ENCODE data around the gene ITGAE. TPM values are rescaled to one million over a fixed set of nuclear protein-coding genes. Genes with fewer than 3 reads are reported as not detected.

The ITGAE gene, protein sequence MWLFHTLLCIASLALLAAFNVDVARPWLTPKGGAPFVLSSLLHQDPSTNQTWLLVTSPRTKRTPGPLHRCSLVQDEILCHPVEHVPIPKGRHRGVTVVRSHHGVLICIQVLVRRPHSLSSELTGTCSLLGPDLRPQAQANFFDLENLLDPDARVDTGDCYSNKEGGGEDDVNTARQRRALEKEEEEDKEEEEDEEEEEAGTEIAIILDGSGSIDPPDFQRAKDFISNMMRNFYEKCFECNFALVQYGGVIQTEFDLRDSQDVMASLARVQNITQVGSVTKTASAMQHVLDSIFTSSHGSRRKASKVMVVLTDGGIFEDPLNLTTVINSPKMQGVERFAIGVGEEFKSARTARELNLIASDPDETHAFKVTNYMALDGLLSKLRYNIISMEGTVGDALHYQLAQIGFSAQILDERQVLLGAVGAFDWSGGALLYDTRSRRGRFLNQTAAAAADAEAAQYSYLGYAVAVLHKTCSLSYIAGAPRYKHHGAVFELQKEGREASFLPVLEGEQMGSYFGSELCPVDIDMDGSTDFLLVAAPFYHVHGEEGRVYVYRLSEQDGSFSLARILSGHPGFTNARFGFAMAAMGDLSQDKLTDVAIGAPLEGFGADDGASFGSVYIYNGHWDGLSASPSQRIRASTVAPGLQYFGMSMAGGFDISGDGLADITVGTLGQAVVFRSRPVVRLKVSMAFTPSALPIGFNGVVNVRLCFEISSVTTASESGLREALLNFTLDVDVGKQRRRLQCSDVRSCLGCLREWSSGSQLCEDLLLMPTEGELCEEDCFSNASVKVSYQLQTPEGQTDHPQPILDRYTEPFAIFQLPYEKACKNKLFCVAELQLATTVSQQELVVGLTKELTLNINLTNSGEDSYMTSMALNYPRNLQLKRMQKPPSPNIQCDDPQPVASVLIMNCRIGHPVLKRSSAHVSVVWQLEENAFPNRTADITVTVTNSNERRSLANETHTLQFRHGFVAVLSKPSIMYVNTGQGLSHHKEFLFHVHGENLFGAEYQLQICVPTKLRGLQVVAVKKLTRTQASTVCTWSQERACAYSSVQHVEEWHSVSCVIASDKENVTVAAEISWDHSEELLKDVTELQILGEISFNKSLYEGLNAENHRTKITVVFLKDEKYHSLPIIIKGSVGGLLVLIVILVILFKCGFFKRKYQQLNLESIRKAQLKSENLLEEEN
- 47.3 TPM for total RNA-seq (2013)
- polyA plus RNA-seq (100 to 1,000 TPM in 1 of 3 donors, 10 to 100 TPM in 2; 66.6 to 102 (median 78.8) TPM), polyA minus RNA-seq (5.1 and 6.0 TPM in 2 replicates), total RNA-seq (1.7 to 20.6 (median 12.8) reads per million in 11 experiments)

DNA sequence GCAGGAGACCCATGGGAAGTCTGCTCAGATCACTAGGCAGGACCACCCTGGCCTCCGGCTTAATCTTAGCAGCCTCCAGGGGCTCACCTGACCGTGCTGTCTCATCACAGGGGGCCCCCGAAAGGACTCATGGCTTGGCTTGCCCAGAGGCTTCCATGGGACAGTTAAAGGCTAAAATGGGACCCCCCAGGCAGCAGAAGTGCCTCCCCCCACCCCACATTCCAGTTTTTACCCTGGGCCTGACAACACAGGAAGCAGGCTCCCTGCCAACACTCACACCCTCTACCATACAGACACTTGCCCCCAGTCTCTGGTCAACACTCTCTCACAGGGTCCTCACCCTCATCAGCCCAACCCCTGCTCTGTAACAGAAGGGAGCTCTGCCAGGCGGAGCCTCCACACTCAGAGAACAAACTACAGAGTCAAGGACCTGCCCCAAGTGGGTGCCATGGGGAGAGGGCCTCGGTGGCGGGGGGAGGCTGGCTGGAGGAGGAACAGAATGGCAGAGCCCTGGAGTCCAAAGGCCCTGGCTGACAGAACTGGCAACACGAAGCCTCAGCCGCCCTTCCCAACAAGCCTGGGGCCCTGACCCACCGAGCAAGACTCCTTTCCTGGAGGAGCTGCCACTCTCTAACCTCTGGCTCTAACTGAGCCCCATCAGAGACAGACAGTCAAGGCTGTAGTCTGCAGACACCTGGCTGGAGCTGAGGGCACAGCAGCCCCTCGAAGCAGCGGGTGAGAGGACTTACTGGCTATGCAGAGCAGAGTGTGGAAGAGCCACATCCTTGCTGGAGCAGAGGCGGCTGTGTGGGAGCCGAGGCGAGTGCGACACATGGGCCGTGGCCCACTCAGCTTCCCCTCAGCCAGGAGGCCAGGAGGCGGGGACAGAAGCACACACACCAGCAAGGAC lies at the start of gene ITGAE:
TSS of gene ITGAE (minus strand) at position 827 of the 910 bp plus-strand sequence. CDS start at position 783, 44 bp downstream.
- Histone ChIP-seq H3K9ac (ENCODE audit: insufficient read depth, low read length, poor library complexity, severe bottlenecking) (peak within 1 kb of the TSS; percentile 7), H4K20me1 (ENCODE audit: insufficient read depth, low read length) (no peaks in the 10 kb centered on the region), H3K4me3 (replicated peaks in 1 of 3; ENCODE audit: low read depth in 2 of 3, low read length in 3 of 3) (no peak within 1 kb of the TSS), H2AFZ (ENCODE audit: insufficient read depth, low read depth, low read length, poor library complexity, severe bottlenecking) (peak within 1 kb of the TSS; percentile 17), H3K36me3 (replicated peaks in 1 of 2; ENCODE audit: control insufficient read depth in 1 of 2, insufficient read depth in 2 of 2, low read length in 2 of 2) (peaks cover 2 to 4% of the 10 kb centered on the region in 2 donors), H3K4me1 (ENCODE audit: control insufficient read depth in 1 of 2, insufficient read depth in 2 of 2, low read length in 2 of 2) (peaks cover 70 to 73% of the 10 kb centered on the region in 2 donors), H3K27ac (ENCODE audit: low read depth in 1 of 2, low read length in 2 of 2) (peak within 1 kb of the TSS; percentile 94 to 96), H3K9me3 (replicated peaks in 1 of 2; ENCODE audit: control insufficient read depth in 1 of 2, insufficient read depth in 1 of 2, low read length in 2 of 2) (no peaks in the 10 kb centered on the region), H3K27me3 (ENCODE audit: control insufficient read depth in 2 of 2, insufficient read depth in 2 of 2, low read length in 2 of 2) (no peaks in the 10 kb centered on the region), H3K4me2 (replicated peaks; ENCODE audit: extremely low read depth, low read length, poor library complexity, severe bottlenecking) (no peak within 1 kb of the TSS), H3K79me2 (ENCODE audit: insufficient read depth, low read length) (no peaks in the 10 kb centered on the region)
- H3K27me3 Mint-ChIP-seq (ENCODE audit: low read depth in 3 of 3): peaks cover 0 to 2% (median 2%) of the 10 kb centered on the region in 3 donors
- intact Hi-C loops (cut with micrococcal nuclease): loop anchor here in 1 of 2 donors (5.0 kb wide), 1 partner anchor 33 kb away; no protein-coding TSS in a partner anchor
- peaks cover 3 to 11% of the 10 kb centered on the region in 2 donors for H3K36me3 Mint-ChIP-seq
- no peak for TF ChIP-seq CTCF (IDR thresholded peaks at IDR 0.05)
- H3K27ac Mint-ChIP-seq: peak within 1 kb of the TSS; percentile 54 to 97 (median 88)
- no peak for DNase-seq
- peak within 1 kb of the TSS in 1 of 2 donors; percentile 48 for H3K4me3 Mint-ChIP-seq
- peaks cover 72% of the 10 kb centered on the region for H3K4me1 Mint-ChIP-seq
- 62% methylated on average over 13 of the region's 17 CpGs for WGBS (ENCODE audit: insufficient coverage)
- H3K9me3 Mint-ChIP-seq: no peaks in the 10 kb centered on the region
